Mesenchymal stem cell (in vitro differentiated cells and primary cell): ENCODE measurements around the gene SUN2.

ENCODE experiments used
- DNase-seq: peaks from one replicate; pipeline ENCODE4 v3.0.0-alpha.2; 2013
- H2AFZ ChIP-seq: one replicate; pipeline ENCODE4 v1.6.1; 2013; ENCODE audit warnings: low read depth, mild to moderate bottlenecking, control low read depth, inconsistent platforms, low read length, moderate library complexity
- H2AK5ac ChIP-seq: 2 replicates; pipeline ENCODE4 v1.6.1; 2013; ENCODE audit warnings: low read length, moderate library complexity, mild to moderate bottlenecking, inconsistent platforms; ENCODE audit not compliant: severe bottlenecking
- H2BK120ac ChIP-seq: one replicate; pipeline ENCODE4 v1.6.1; 2013; ENCODE audit warnings: low read depth, mild to moderate bottlenecking, inconsistent platforms, low read length, moderate library complexity
- H2BK12ac ChIP-seq, 2 experiments: one replicate each; pipeline ENCODE4 v1.6.1; 2013; ENCODE audit warnings: inconsistent platforms in 2 of 2, low read length in 2 of 2, mild to moderate bottlenecking in 2 of 2, moderate library complexity in 2 of 2, control low read depth in 1 of 2
- H2BK15ac ChIP-seq: one replicate; pipeline ENCODE4 v1.6.1; 2013; ENCODE audit warnings: mild to moderate bottlenecking, low read depth, inconsistent platforms; ENCODE audit not compliant: poor library complexity, severe bottlenecking
- H2BK5ac ChIP-seq: 2 replicates; pipeline ENCODE4 v1.6.1; 2013; ENCODE audit warnings: low read depth, mild to moderate bottlenecking, low read length, control low read depth, inconsistent platforms; ENCODE audit not compliant: poor library complexity, severe bottlenecking
- H3K14ac ChIP-seq, 2 experiments: one replicate each; pipeline ENCODE4 v1.6.1; 2013; ENCODE audit warnings: inconsistent platforms in 2 of 2, low read length in 2 of 2, control low read depth in 1 of 2, mild to moderate bottlenecking in 1 of 2, moderate library complexity in 1 of 2
- H3K18ac ChIP-seq, 2 experiments: one replicate each; pipeline ENCODE4 v1.6.1; 2013; ENCODE audit warnings: inconsistent platforms in 2 of 2, low read length in 2 of 2, control low read depth in 1 of 2, low read depth in 1 of 2, mild to moderate bottlenecking in 1 of 2
- H3K23ac ChIP-seq, 2 experiments: one replicate each; pipeline ENCODE4 v1.6.1; 2013; ENCODE audit warnings: inconsistent platforms in 2 of 2, low read length in 2 of 2, mild to moderate bottlenecking in 2 of 2, moderate library complexity in 2 of 2, control low read depth in 1 of 2
- H3K27ac ChIP-seq: 2 replicates; pipeline ENCODE4 v1.5.1; 2013; ENCODE audit warnings: mild to moderate bottlenecking, moderate library complexity, low read length, control low read depth, inconsistent platforms; ENCODE audit not compliant: poor library complexity, severe bottlenecking
- H3K27me3 ChIP-seq, 2 experiments: 2 replicates each; pipeline versions ENCODE4 v1.6.1 to v1.7.0; 2013; ENCODE audit warnings: low read length in 2 of 2, mild to moderate bottlenecking in 2 of 2, moderate library complexity in 2 of 2, control low read depth in 1 of 2, inconsistent platforms in 1 of 2; ENCODE audit not compliant: control insufficient read depth in 1 of 2, insufficient read depth in 1 of 2
- H3K36me3 ChIP-seq, 2 experiments: 2 replicates each; pipeline versions ENCODE4 v1.6.1 to v1.7.0; 2013; ENCODE audit warnings: low read length in 2 of 2, control low read depth in 1 of 2, inconsistent platforms in 1 of 2, low read depth in 1 of 2, mild to moderate bottlenecking in 1 of 2; ENCODE audit not compliant: insufficient read depth in 2 of 2, control insufficient read depth in 1 of 2
- H3K4ac ChIP-seq, 2 experiments: one replicate each; pipeline ENCODE4 v1.6.1; 2013; ENCODE audit warnings: inconsistent platforms in 2 of 2, low read length in 2 of 2, mild to moderate bottlenecking in 2 of 2, moderate library complexity in 2 of 2, control low read depth in 1 of 2, low read depth in 1 of 2
- H3K4me1 ChIP-seq: 2 replicates; pipeline ENCODE4 v1.6.1; 2013; ENCODE audit warnings: low read depth, low read length, control low read depth; ENCODE audit not compliant: control insufficient read depth, insufficient read depth
- H3K4me2 ChIP-seq: 2 replicates; pipeline ENCODE4 v1.6.1; 2013; ENCODE audit warnings: low read length, mild to moderate bottlenecking, inconsistent platforms; ENCODE audit not compliant: poor library complexity, severe bottlenecking
- H3K4me3 ChIP-seq, 2 experiments: 2 replicates each; pipeline versions ENCODE4 v1.5.1 to v1.7.0; 2013; ENCODE audit warnings: low read length in 2 of 2, mild to moderate bottlenecking in 2 of 2, control low read depth in 1 of 2, low read depth in 1 of 2; ENCODE audit not compliant: insufficient read depth in 1 of 2
- H3K79me1 ChIP-seq: replicated peaks from 2 replicates; pipeline ENCODE4 v1.6.1; 2013; ENCODE audit warnings: mild to moderate bottlenecking, control low read depth, low read length, inconsistent platforms; ENCODE audit not compliant: poor library complexity, severe bottlenecking
- H3K9ac ChIP-seq: 2 replicates; pipeline ENCODE4 v1.7.0; 2013; ENCODE audit warnings: mild to moderate bottlenecking, low read length, moderate library complexity
- H3K9me3 ChIP-seq: 2 replicates; pipeline ENCODE4 v1.7.0; 2013; ENCODE audit warnings: mild to moderate bottlenecking, low read length; ENCODE audit not compliant: control insufficient read depth
- H4K8ac ChIP-seq: one replicate; pipeline ENCODE4 v1.6.1; 2013; ENCODE audit warnings: inconsistent platforms, mild to moderate bottlenecking, low read length, moderate library complexity
- H4K91ac ChIP-seq: one replicate; pipeline ENCODE4 v1.6.1; 2013; ENCODE audit warnings: mild to moderate bottlenecking, low read length, inconsistent platforms
- WGBS: methylation state at CpG from one replicate; pipeline ENCODE4 v1.1.7; 2013; ENCODE audit warnings: mixed read lengths; 5-methylcytosine and 5-hydroxymethylcytosine counted together

Gene SUN2

GRCh38 chr22:38773363-38773946, 17.7 kb upstream of the SUN2 start:
- no peak overlapping the region for H2BK5ac ChIP-seq
- 93% methylated on average over 4 of the region's 4 CpGs for WGBS
- H2BK12ac ChIP-seq: no peak overlapping the region
- no peak overlapping the region for H3K4me2 ChIP-seq
- no peaks in the 10 kb centered on the region for H3K79me1 ChIP-seq
- H4K8ac ChIP-seq: no peak overlapping the region
- no peak overlapping the region for H3K18ac ChIP-seq
- H3K23ac ChIP-seq: no peak overlapping the region
- H4K91ac ChIP-seq: no peak overlapping the region
- no peak for DNase-seq
- H3K4me1 ChIP-seq: peaks cover 7% of the 10 kb centered on the region
- no peaks in the 10 kb centered on the region for H3K27me3 ChIP-seq
- H2BK120ac ChIP-seq: no peak overlapping the region
- no peak overlapping the region for H3K27ac ChIP-seq
- H2AFZ ChIP-seq: no peak overlapping the region
- H3K36me3 ChIP-seq: no peaks in the 10 kb centered on the region
- H3K4me3 ChIP-seq: no peak overlapping the region
- no peak overlapping the region for H3K4ac ChIP-seq
- H2BK15ac ChIP-seq: no peak overlapping the region
- no peaks in the 10 kb centered on the region for H3K9me3 ChIP-seq
- no peak overlapping the region for H2AK5ac ChIP-seq
- H3K9ac ChIP-seq: no peak overlapping the region
- H3K14ac ChIP-seq: no peak overlapping the region

- Histone ChIP-seq H3K4me1 (peaks cover 7% of the 10 kb centered on the region), H2AFZ (no peak overlapping the region), H2BK15ac (no peak overlapping the region), H3K36me3 (no peaks in the 10 kb centered on the region), H3K18ac (no peak overlapping the region), H3K4me2 (no peak overlapping the region), H2AK5ac (no peak overlapping the region), H3K27me3 (peaks cover 0 to under 1% of the 10 kb centered on the region in 2 experiments), H3K9ac (peak overlapping the region; percentile 39), H3K79me1 (no peaks in the 10 kb centered on the region), H4K91ac (no peak overlapping the region), H3K9me3 (no peaks in the 10 kb centered on the region), H3K4ac (no peak overlapping the region), H3K27ac (no peak overlapping the region), H2BK5ac (no peak overlapping the region), H3K14ac (no peak overlapping the region), H4K8ac (no peak overlapping the region), H3K23ac (no peak overlapping the region), H2BK120ac (no peak overlapping the region), H3K4me3 (peak overlapping the region in 1 of 2 experiments; percentile 46), H2BK12ac (no peak overlapping the region)
- DNase-seq: no peak
- 95% methylated on average over 8 of the region's 8 CpGs for WGBS
Measured at GRCh38 chr22:38772623-38772873, 16.8 kb upstream of the SUN2 start.

GRCh38 chr22:38770257-38770949, 14.6 kb upstream of the SUN2 start:
- Histone ChIP-seq H3K9ac (no peak overlapping the region), H3K14ac (no peak overlapping the region), H2AFZ (no peak overlapping the region), H3K4me2 (no peak overlapping the region), H3K18ac (no peak overlapping the region), H3K27ac (no peak overlapping the region), H2BK5ac (no peak overlapping the region), H3K23ac (no peak overlapping the region), H3K79me1 (no peaks in the 10 kb centered on the region), H3K4ac (no peak overlapping the region), H3K4me3 (no peak overlapping the region), H2BK12ac (no peak overlapping the region), H3K4me1 (peaks cover 10% of the 10 kb centered on the region), H3K36me3 (no peaks in the 10 kb centered on the region), H3K27me3 (peaks cover 0 to 6% of the 10 kb centered on the region in 2 experiments), H4K91ac (peak overlapping the region; percentile 25), H3K9me3 (no peaks in the 10 kb centered on the region), H2BK120ac (no peak overlapping the region), H4K8ac (no peak overlapping the region), H2AK5ac (no peak overlapping the region), H2BK15ac (no peak overlapping the region)
- WGBS: 88% methylated on average over 16 of the region's 16 CpGs
- DNase-seq: no peak

- no peak overlapping the region for H4K8ac ChIP-seq
- H2AK5ac ChIP-seq: no peak overlapping the region
- no peaks in the 10 kb centered on the region for H3K9me3 ChIP-seq
- H2BK15ac ChIP-seq: no peak overlapping the region
- no peak overlapping the region for H3K14ac ChIP-seq
- H3K18ac ChIP-seq: no peak overlapping the region
- DNase-seq: no peak
- H3K27me3 ChIP-seq: peaks cover 0 to 6% of the 10 kb centered on the region in 2 experiments
- H2BK12ac ChIP-seq: no peak overlapping the region
- H3K4me1 ChIP-seq: peaks cover 17% of the 10 kb centered on the region
- H2BK120ac ChIP-seq: no peak overlapping the region
- no peak overlapping the region for H3K23ac ChIP-seq
- H3K79me1 ChIP-seq: no peaks in the 10 kb centered on the region
- H3K4me3 ChIP-seq: no peak overlapping the region
- no peak overlapping the region for H3K4ac ChIP-seq
- H2AFZ ChIP-seq: no peak overlapping the region
- H3K4me2 ChIP-seq: no peak overlapping the region
- no peak overlapping the region for H4K91ac ChIP-seq
- H2BK5ac ChIP-seq: no peak overlapping the region
- WGBS: 97% methylated on average over 11 of the region's 11 CpGs
- H3K36me3 ChIP-seq: no peaks in the 10 kb centered on the region
- H3K27ac ChIP-seq: no peak overlapping the region
- no peak overlapping the region for H3K9ac ChIP-seq
Measured at GRCh38 chr22:38768036-38768435, 12.2 kb upstream of the SUN2 start.
